Duodenal mucosa (tissue), 2 donors: ENCODE results near the gene LHFPL6.

Experiments
- H3K27ac ChIP-seq: one replicate; pipeline ENCODE4 v1.7.0; 2013; ENCODE audit warnings: low read depth, low read length
- H3K27me3 ChIP-seq, 2 donors: one replicate each; pipeline ENCODE4 v1.7.0; 2013; ENCODE audit warnings: low read length in 2 of 2, control low read depth in 1 of 2; ENCODE audit not compliant: insufficient read depth in 2 of 2, control insufficient read depth in 1 of 2
- H3K36me3 ChIP-seq, 2 donors: one replicate each; pipeline ENCODE4 v1.7.0; 2013; ENCODE audit warnings: low read length in 2 of 2, control low read depth in 1 of 2; ENCODE audit not compliant: insufficient read depth in 2 of 2, control insufficient read depth in 1 of 2
- H3K4me1 ChIP-seq, 2 donors: one replicate each; pipeline ENCODE4 v1.7.0; 2013; ENCODE audit warnings: low read length in 2 of 2, control low read depth in 1 of 2; ENCODE audit not compliant: insufficient read depth in 2 of 2, control insufficient read depth in 1 of 2
- H3K4me3 ChIP-seq, 2 donors: one replicate each; pipeline ENCODE4 v1.7.0; 2013; ENCODE audit warnings: low read length in 2 of 2, low read depth in 1 of 2
- H3K9ac ChIP-seq, 2 donors: one replicate each; pipeline ENCODE4 v1.7.0; 2013; ENCODE audit warnings: low read length in 2 of 2, low read depth in 1 of 2
- H3K9me3 ChIP-seq, 2 donors: one replicate each; pipeline ENCODE4 v1.7.0; 2013; ENCODE audit warnings: low read length in 2 of 2, control low read depth in 1 of 2; ENCODE audit not compliant: control insufficient read depth in 1 of 2

Gene LHFPL6

DNA sequence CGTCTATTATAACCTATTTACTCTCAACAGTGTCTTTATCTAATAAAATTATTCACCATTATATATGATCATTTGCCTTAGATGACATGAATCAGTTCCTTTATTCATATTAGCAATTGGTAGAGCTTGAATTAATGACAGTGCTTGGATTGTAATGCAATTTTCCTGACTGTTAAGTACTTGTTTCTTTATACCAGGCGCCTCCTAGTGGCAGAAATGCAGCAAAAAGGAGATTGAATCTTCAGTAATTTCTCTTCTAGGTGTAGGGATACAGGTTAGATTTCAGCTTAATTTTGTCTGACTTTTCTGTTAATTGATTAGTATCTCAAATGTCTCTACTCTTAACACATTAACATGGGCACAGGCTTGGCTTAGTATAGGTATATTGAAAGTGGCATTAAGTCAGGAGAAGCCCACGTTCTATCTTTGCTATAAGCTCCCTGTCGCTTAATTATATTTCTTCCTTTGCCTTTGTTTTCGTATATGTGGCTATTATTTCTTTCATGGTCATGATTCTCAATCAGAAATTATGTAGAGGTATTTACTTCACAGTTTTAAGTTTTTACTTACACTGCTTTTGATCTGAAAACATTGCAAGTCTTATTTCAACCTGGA is 9.1 kb upstream of the LHFPL6 start:
- Histone ChIP-seq H3K27me3 (no peaks in the 10 kb centered on the region), H3K27ac (no peak overlapping the region), H3K4me1 (no peaks in the 10 kb centered on the region), H3K4me3 (no peak overlapping the region), H3K9me3 (no peaks in the 10 kb centered on the region), H3K9ac (no peak overlapping the region), H3K36me3 (no peaks in the 10 kb centered on the region)

DNA sequence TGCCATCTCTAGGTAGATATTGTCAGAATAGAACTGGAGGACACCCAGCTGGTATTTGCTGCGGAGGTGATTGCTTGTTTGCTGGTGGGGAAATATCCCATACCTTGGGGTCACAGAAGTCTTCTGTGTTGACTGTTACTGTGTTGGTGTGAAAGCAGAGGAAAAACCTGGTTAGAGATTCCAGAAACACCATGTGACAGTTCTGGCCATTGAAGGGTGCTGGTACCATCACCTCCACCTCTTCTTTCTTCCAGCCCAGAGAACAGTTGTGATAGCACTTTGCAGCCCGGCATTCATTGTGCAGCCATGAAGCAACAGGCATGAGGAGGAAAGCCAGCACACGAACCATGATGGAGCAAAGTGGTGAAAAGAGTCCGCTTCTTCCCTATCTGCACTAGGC is 4.9 kb upstream of the LHFPL6 start:
- no peaks in the 10 kb centered on the region for H3K9me3 ChIP-seq
- H3K27me3 ChIP-seq: peaks cover 0 to 9% of the 10 kb centered on the region in 2 donors
- no peak overlapping the region for H3K4me3 ChIP-seq
- H3K36me3 ChIP-seq: no peaks in the 10 kb centered on the region
- H3K27ac ChIP-seq: no peak overlapping the region
- H3K4me1 ChIP-seq: peaks cover 0 to 3% of the 10 kb centered on the region in 2 donors
- H3K9ac ChIP-seq: no peak overlapping the region

DNA sequence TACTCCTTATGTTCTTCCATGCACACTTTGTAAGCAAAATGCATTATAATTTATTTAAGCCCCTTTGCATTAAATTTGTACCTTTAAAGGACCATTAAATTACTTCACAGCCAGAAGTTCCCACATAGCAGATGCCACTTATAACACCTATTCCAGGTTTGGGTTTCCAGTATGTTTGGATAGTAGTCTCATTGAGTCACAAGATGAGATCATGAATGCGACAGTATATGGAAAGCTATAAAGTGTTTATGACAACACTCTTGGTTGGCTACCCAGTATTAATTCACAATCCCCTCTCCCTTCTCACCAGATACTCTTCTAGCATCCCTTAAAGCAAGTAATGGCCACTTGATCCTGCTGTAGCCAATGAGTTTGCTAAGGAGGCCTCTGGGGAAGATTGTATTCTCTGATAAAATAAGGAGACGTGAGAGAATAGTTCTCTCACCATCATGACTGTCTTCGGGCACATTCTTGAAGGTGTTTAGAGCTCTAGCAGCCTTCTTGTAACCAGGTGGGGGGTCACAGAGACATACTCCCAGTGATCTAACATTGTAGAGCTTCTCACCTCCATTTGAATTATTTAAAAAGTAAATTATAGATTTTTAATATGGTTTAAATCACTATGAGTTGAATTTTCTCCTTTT is 2.8 kb upstream of the LHFPL6 start:
- no peaks in the 10 kb centered on the region for H3K36me3 ChIP-seq
- peaks cover 9 to 26% of the 10 kb centered on the region in 2 donors for H3K27me3 ChIP-seq
- peaks cover 0 to 9% of the 10 kb centered on the region in 2 donors for H3K4me1 ChIP-seq
- no peaks in the 10 kb centered on the region for H3K9me3 ChIP-seq
- H3K27ac ChIP-seq: no peak overlapping the region
- no peak overlapping the region for H3K9ac ChIP-seq
- no peak overlapping the region for H3K4me3 ChIP-seq

DNA sequence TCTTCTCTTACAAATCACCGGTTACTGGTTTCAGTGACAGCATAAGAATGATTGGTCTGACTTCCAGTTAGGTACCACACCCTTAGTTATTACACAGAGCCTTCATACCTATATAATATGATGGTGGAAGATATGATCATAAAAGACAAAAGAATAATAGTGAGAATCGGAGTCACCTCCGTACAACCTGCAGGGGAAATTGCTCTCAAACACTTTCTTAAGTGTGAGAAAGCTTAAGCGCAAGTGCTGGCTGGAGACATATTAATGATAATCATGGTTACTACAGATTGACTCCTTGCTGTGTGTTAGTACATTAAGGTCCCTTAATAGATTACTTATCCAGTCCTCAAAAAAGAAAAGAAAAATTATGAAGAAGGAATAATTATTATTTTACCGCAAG is 1.8 kb upstream of the LHFPL6 start:
- H3K9ac ChIP-seq: no peak overlapping the region
- no peak overlapping the region for H3K27ac ChIP-seq
- no peaks in the 10 kb centered on the region for H3K9me3 ChIP-seq
- H3K27me3 ChIP-seq: peaks cover 13 to 30% of the 10 kb centered on the region in 2 donors
- H3K4me1 ChIP-seq: peaks cover 0 to 9% of the 10 kb centered on the region in 2 donors
- H3K36me3 ChIP-seq: no peaks in the 10 kb centered on the region
- no peak overlapping the region for H3K4me3 ChIP-seq

DNA sequence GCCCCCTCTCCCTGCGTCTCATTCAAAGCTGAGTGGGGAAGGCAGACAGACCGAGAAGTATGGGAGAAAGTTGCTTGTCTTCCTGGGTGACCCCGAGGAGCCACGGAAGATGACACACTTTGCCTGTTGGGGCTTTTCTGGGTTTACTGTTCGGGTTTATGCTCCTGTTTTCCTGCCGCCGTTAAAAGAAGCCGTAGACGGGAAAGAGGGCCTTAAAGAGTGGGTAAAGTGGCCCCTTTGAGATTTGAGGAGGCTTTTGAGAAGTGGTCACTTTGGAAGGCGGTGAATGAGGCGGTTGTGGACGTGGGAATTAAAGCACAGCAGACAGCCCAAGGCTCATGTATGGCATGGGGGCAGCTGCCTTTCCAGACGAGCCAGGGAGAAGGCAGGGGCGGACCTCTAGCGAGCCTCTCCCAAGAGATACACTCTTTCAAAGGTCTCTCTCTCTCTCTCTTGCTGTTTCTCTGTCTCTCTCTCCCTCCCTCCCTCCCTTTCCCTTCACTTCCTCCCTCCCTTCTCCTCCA is 493 bp upstream of the LHFPL6 start:
- Histone ChIP-seq H3K27ac (no peak overlapping the region), H3K9ac (peak overlapping the region; percentile 15 to 33)

DNA sequence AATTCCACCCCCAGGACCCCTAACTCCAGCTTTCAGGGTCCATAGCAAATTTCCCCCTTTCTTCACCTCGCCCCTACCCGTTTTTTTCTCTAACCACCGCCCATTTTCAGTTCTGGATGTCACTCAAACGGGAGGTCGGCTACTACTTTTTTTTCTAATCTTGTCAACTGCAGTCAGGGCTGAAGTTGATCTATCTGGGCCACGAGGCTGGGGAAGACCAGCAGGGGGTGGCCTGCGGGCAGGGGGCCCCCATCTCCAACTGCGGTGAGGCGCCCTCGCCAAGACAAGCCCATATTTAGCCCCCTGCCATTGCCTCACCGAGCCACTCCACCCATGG is 748 bp downstream of the LHFPL6 start:
- peak overlapping the region; percentile 68 to 76 for H3K4me3 ChIP-seq
- peak overlapping the region; percentile 44 for H3K27ac ChIP-seq
- H3K9me3 ChIP-seq: no peaks in the 10 kb centered on the region
- peak overlapping the region; percentile 27 to 40 for H3K9ac ChIP-seq
- H3K27me3 ChIP-seq: peaks cover 13 to 30% of the 10 kb centered on the region in 2 donors
- H3K36me3 ChIP-seq: no peaks in the 10 kb centered on the region
- peaks cover 0 to 9% of the 10 kb centered on the region in 2 donors for H3K4me1 ChIP-seq

More for the DNA sequence above, 493 bp upstream of the LHFPL6 start:
- H3K36me3 ChIP-seq: no peaks in the 10 kb centered on the region
- peak overlapping the region; percentile 68 to 76 for H3K4me3 ChIP-seq
- peaks cover 0 to 9% of the 10 kb centered on the region in 2 donors for H3K4me1 ChIP-seq
- H3K9me3 ChIP-seq: no peaks in the 10 kb centered on the region
- H3K27me3 ChIP-seq: peaks cover 13 to 30% of the 10 kb centered on the region in 2 donors

DNA sequence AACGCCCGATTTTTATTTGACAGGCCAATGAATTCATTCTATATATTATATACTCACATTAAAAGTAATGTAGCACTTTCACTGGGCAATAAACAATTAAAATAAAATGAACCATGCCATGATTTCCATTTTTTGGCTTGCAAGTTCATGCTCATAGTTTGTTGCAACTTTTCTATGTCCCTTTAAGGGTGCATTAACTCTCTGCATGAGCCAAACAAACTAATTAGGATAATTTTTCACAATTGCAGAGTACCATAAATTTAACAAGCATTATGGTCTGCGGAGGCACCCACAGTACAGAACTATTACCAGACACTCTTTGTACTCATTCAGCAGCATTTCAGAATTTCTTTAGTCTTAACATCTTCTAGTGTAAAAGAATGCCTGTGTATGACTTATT is 1.4 kb downstream of the LHFPL6 start:
- Histone ChIP-seq H3K27ac (no peak overlapping the region), H3K4me1 (peaks cover 0 to 9% of the 10 kb centered on the region in 2 donors), H3K4me3 (peak overlapping the region in 1 of 2 donors; percentile 76), H3K9ac (no peak overlapping the region), H3K9me3 (no peaks in the 10 kb centered on the region), H3K36me3 (no peaks in the 10 kb centered on the region), H3K27me3 (peaks cover 13 to 30% of the 10 kb centered on the region in 2 donors)

DNA sequence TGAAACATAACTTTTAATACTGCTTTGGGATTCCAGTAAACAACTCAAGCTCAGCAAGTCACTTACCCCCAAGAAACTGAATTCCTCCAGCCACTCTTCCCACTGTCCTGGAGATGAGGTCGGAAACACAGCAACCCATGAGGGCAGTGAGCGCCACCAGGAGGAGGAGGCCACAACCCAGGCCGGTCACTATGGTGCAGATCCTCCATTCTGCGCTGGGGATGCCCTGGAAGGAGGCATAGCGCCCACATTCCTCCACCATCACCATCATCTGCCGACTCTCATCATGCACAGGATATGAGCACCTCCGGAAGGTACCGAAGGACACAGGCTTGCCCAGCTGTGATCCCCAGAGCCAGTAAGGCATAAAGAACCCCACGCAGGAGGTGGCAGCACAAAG is 2.2 kb downstream of the LHFPL6 start:
- Histone ChIP-seq H3K27ac (no peak overlapping the region), H3K4me1 (peaks cover 0 to 9% of the 10 kb centered on the region in 2 donors), H3K36me3 (no peaks in the 10 kb centered on the region), H3K9ac (no peak overlapping the region), H3K27me3 (peaks cover 13 to 29% of the 10 kb centered on the region in 2 donors), H3K9me3 (no peaks in the 10 kb centered on the region), H3K4me3 (peak overlapping the region in 1 of 2 donors; percentile 5)

DNA sequence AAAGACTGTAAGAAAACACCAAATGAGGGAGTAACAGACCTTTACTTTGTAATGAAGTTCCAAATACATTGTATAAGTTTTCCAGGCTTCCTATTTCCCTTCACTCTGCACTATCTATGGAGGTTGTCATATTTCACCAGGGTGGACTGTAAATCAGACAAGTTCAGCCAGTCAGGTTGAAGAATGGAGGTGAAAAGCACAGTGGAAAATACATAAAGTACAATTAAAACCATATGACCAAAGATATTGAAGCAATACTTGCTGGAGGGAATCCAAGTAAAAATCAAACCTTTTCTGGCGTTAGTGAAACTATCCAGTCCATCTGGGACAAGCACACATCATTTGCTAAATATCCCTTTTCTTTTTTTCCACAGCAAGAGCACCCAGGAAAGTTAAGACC is 3.2 kb downstream of the LHFPL6 start:
- no peaks in the 10 kb centered on the region for H3K9me3 ChIP-seq
- H3K27me3 ChIP-seq: peaks cover 13 to 24% of the 10 kb centered on the region in 2 donors
- no peaks in the 10 kb centered on the region for H3K36me3 ChIP-seq
- H3K27ac ChIP-seq: no peak overlapping the region
- H3K9ac ChIP-seq: no peak overlapping the region
- no peak overlapping the region for H3K4me3 ChIP-seq
- peaks cover 0 to 9% of the 10 kb centered on the region in 2 donors for H3K4me1 ChIP-seq

DNA sequence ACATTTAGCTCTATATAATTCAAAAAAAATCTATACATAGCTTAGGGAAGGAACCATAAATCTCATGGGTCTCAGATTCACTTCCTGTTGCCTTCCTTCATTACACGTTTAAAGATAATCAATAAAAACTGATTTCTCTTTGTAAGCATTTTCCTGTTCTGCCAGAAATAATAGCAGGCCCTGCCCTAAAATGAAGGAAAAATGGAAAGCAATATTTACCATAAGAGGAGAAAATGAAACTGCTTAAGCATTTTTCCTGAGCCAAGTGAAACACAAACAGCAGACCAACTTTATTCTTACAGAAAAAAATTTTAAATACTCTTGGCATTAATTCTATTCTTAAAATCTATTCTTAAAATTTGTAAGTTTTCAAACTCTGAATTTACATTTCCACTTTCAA is 4.0 kb downstream of the LHFPL6 start:
- Histone ChIP-seq H3K27ac (no peak overlapping the region), H3K4me3 (no peak overlapping the region), H3K27me3 (peaks cover 13 to 21% of the 10 kb centered on the region in 2 donors), H3K9ac (no peak overlapping the region), H3K36me3 (no peaks in the 10 kb centered on the region), H3K9me3 (no peaks in the 10 kb centered on the region), H3K4me1 (peaks cover 0 to 9% of the 10 kb centered on the region in 2 donors)
